HUES6 (cell line): ENCODE measurements around the gene MLF2.
A peak's percentile ranks its signal among the peaks of the same experiment; 100 is the strongest.

ENCODE experiments used
- H3K27ac ChIP-seq: 2 replicates; pipeline ENCODE4 v1.7.0; 2013; ENCODE audit warnings: low read depth, mild to moderate bottlenecking, low read length, inconsistent platforms
- H3K27me3 ChIP-seq: 2 replicates; pipeline ENCODE4 v1.6.1; 2013; ENCODE audit warnings: low read length; ENCODE audit not compliant: control insufficient read depth, insufficient read depth
- H3K36me3 ChIP-seq: 2 replicates; pipeline ENCODE4 v1.6.1; 2013; ENCODE audit warnings: low read length; ENCODE audit not compliant: control insufficient read depth, insufficient read depth
- H3K4me1 ChIP-seq: 2 replicates; pipeline ENCODE4 v1.6.1; 2013; ENCODE audit warnings: low read length; ENCODE audit not compliant: control insufficient read depth, insufficient read depth
- H3K4me3 ChIP-seq: 2 replicates; pipeline ENCODE4 v1.5.1; 2013; ENCODE audit warnings: low read depth, low read length
- H3K9ac ChIP-seq: one replicate; pipeline ENCODE4 v1.6.1; 2013; ENCODE audit warnings: mild to moderate bottlenecking, low read length
- H3K9me3 ChIP-seq: 2 replicates; pipeline ENCODE4 v1.6.1; 2013; ENCODE audit warnings: low read depth, low read length; ENCODE audit not compliant: control insufficient read depth, insufficient read depth

The MLF2 gene

GRCh38 chr12:6769666-6770065 lies 16.7 kb upstream of the MLF2 start:
- Histone ChIP-seq H3K27me3 (peaks cover 28% of the 10 kb centered on the region), H3K36me3 (peaks cover 23% of the 10 kb centered on the region; the same call in 1 of the 2 replicates), H3K27ac (no peak overlapping the region), H3K9me3 (no peaks in the 10 kb centered on the region), H3K4me1 (peaks cover 42% of the 10 kb centered on the region), H3K9ac (no peak overlapping the region), H3K4me3 (peak overlapping the region; percentile 79; the same call in 1 of the 2 replicates)

DNA sequence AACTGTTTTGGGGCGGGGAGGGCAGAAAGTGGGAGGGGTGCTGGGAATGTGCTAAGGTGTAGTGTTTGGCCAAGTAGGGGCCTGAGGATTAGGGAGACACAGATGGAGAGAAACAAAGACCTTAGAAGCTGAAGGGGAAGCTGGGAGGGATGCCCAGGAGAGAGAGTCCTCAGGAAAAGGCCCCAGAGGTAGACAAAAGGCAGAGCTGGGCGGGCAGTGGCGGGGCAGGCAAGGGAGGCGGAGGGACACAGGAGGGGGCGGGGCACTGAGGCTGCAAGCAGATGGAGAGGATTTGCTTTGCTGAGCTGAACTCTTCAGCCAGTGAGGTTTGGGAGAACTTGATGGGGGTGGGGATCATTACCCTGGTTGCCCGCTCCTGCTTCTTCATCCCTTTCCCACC lies 16.0 kb upstream of the MLF2 start:
- Histone ChIP-seq H3K9me3 (no peaks in the 10 kb centered on the region), H3K9ac (peak overlapping the region; percentile 67), H3K27ac (no peak overlapping the region), H3K36me3 (peaks cover 23% of the 10 kb centered on the region; the same call in 1 of the 2 replicates), H3K4me1 (peaks cover 42% of the 10 kb centered on the region), H3K27me3 (peaks cover 21% of the 10 kb centered on the region), H3K4me3 (peak overlapping the region; percentile 79)

GRCh38 chr12:6768437-6768914 lies 15.5 kb upstream of the MLF2 start:
- Histone ChIP-seq H3K4me3 (peak overlapping the region; percentile 79), H3K4me1 (peaks cover 47% of the 10 kb centered on the region), H3K27ac (no peak overlapping the region), H3K9me3 (no peaks in the 10 kb centered on the region), H3K27me3 (peaks cover 17% of the 10 kb centered on the region), H3K9ac (peak overlapping the region; percentile 67), H3K36me3 (peaks cover 23% of the 10 kb centered on the region; the same call in 1 of the 2 replicates)

- Histone ChIP-seq H3K27ac (no peak overlapping the region), H3K4me1 (peaks cover 45% of the 10 kb centered on the region), H3K9ac (peak overlapping the region; percentile 67)
Observed at GRCh38 chr12:6767353-6768319, 14.7 kb upstream of the MLF2 start.

DNA sequence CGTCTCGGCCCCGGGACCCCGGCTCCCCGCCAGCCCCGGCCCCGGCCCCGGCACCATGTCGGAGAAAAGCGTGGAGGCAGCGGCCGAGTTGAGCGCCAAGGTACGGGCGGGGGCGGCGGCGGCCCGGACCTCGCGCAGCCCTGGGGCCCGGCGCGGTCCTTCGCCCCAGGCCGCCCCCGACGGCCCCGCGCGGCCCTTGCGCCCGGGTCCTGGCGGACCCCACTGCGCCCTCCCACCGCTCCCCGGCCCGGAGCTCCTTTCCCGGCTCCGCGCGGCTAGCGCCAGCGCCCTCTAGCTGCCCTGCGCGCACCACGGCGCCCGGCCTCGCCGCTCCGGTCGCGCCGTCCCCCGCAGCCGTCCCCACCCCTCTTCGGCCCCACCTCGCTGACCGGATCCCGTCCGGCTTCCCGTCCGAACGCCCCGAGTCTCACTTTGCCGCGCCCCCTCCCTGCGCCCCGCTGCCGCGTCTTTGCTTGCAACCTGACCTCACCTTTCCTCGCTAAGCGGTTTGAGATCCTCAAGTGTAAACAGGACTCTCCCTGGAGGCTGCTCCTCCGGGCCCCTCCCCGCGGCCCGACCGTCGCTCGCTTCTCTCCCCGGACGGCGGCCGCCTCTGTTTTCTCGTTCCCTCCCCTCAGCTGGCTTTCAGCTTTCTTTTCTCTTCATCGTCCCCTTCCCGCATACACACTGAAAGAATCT lies 13.9 kb upstream of the MLF2 start:
- H3K4me3 ChIP-seq: peak overlapping the region; percentile 79
- peaks cover 22% of the 10 kb centered on the region; the same call in 1 of the 2 replicates for H3K36me3 ChIP-seq
- peak overlapping the region; percentile 67 for H3K9ac ChIP-seq
- peaks cover 38% of the 10 kb centered on the region for H3K4me1 ChIP-seq
- peak overlapping the region; percentile 8; the same call in 1 of the 2 replicates for H3K27ac ChIP-seq
- H3K9me3 ChIP-seq: no peaks in the 10 kb centered on the region
- peaks cover 3% of the 10 kb centered on the region; the same call in 1 of the 2 replicates for H3K27me3 ChIP-seq

More at GRCh38 chr12:6767353-6768319, 14.7 kb upstream of the MLF2 start:
- no peaks in the 10 kb centered on the region for H3K9me3 ChIP-seq
- H3K36me3 ChIP-seq: peaks cover 23% of the 10 kb centered on the region; the same call in 1 of the 2 replicates
- H3K27me3 ChIP-seq: peaks cover 8% of the 10 kb centered on the region
- H3K4me3 ChIP-seq: peak overlapping the region; percentile 79

GRCh38 chr12:6765634-6766581 lies 13.0 kb upstream of the MLF2 start, which contains the start of gene PTMS:
PTMS (plus strand) TSS chr12:6766363; CDS start chr12:6766706, 343 bp downstream.
- H3K27me3 ChIP-seq: no peaks in the 10 kb centered on the region
- no peaks in the 10 kb centered on the region for H3K9me3 ChIP-seq
- H3K4me1 ChIP-seq: peaks cover 34% of the 10 kb centered on the region
- H3K27ac ChIP-seq: peak within 1 kb of the TSS; percentile 8; the same call in 1 of the 2 replicates
- H3K4me3 ChIP-seq: peak within 1 kb of the TSS; percentile 79
- H3K36me3 ChIP-seq: peaks cover 14% of the 10 kb centered on the region; the same call in 1 of the 2 replicates
- peak within 1 kb of the TSS; percentile 67 for H3K9ac ChIP-seq

DNA sequence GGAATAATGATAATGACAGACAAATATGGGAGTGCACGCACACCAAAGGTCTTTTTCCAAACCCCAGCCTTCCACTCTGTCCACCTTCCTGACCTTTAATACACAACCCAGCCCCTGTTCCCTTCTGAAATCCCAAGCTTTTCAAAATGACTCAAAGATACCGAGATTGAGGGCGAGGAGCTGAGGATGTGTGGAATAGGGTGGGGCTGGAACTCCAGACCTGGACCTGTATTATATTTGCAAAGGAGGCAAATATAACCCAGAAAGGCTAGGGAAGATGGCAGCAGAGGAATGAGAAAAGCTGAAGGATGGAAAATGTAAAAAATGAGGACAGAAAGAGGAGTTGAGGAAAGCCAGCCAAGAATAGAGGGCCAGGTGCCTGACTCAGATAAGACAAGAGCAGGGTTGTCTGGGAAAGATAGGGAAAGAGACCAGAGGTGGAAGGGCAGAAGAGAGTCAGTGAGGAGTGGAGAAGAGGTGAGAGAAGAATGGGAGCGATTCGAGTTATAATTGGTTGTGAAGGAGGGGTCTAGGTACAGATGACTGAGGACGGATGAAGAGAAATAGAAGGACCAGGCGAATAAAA lies 12.2 kb upstream of the MLF2 start:
- Histone ChIP-seq H3K27ac (no peak overlapping the region; the same call in 1 of the 2 replicates), H3K4me1 (peaks cover 34% of the 10 kb centered on the region), H3K9ac (peak overlapping the region; percentile 67), H3K27me3 (no peaks in the 10 kb centered on the region), H3K4me3 (peak overlapping the region; percentile 79), H3K36me3 (peaks cover 9% of the 10 kb centered on the region; the same call in 1 of the 2 replicates), H3K9me3 (no peaks in the 10 kb centered on the region)

DNA sequence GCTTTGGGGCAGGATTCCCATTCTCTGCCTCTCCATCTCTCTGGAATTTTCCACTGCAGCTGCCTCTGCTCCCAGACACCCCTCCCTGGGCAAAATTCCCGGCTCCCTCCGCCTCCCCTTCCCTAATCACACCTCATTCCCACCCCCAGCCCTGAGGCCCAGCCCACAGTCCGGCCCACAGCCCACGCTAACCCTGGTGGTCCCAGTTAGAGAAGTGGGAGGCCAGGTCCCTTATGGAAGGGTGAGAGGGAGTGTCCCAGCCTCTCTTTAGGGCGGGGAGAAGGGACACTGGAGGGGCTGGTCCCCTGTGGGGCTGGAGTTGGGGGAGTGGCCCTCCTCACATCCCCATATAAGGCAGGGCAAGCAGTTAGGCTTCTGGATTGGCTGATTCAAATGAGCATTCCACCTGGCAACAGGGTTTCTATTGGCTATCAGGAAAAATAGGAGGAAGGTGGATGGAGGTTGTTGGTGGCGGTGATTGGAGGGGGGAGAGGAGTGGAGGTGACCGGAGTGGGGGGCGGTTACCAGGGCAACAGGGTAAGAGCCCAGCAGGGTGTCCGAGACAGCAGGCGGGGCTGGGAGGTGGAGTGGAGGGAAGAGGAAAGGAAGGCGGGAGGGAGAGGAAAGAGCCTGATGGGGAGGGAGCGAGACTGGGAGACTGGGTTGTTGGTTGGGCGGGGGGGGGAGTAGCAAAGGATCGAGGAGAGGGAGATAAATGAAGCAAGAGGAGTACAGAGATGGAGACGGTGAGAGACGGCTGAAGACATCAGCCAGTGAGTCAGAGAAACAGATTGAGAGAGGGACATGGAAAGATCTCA lies 11.3 kb upstream of the MLF2 start:
- no peaks in the 10 kb centered on the region for H3K9me3 ChIP-seq
- peak overlapping the region; percentile 77 for H3K27ac ChIP-seq
- H3K4me3 ChIP-seq: peak overlapping the region; percentile 79
- peak overlapping the region; percentile 53 for H3K9ac ChIP-seq
- 0 out of 2 replicates have a peak, but pooled peaks cover under 1% of the 10 kb centered on the region for H3K36me3 ChIP-seq
- H3K4me1 ChIP-seq: peaks cover 30% of the 10 kb centered on the region
- H3K27me3 ChIP-seq: no peaks in the 10 kb centered on the region

GRCh38 chr12:6763380-6763779 lies 10.4 kb upstream of the MLF2 start:
- Histone ChIP-seq H3K9ac (peak overlapping the region; percentile 53), H3K36me3 (no peaks in the 10 kb centered on the region), H3K4me1 (peaks cover 28% of the 10 kb centered on the region), H3K27me3 (no peaks in the 10 kb centered on the region), H3K4me3 (peak overlapping the region; percentile 17), H3K27ac (peak overlapping the region; percentile 77; the same call in 1 of the 2 replicates), H3K9me3 (no peaks in the 10 kb centered on the region)
